Mesenchymal stem cell (in vitro differentiated cells and primary cell): Measurements from ENCODE around the gene FAM170B.

Experiments
- DNase-seq: peaks from one replicate; pipeline ENCODE4 v3.0.0-alpha.2; 2013
- H2AFZ ChIP-seq: one replicate; pipeline ENCODE4 v1.6.1; 2013; ENCODE audit warnings: low read depth, mild to moderate bottlenecking, control low read depth, inconsistent platforms, low read length, moderate library complexity
- H2AK5ac ChIP-seq: 2 replicates; pipeline ENCODE4 v1.6.1; 2013; ENCODE audit warnings: low read length, moderate library complexity, mild to moderate bottlenecking, inconsistent platforms; ENCODE audit not compliant: severe bottlenecking
- H2BK120ac ChIP-seq: one replicate; pipeline ENCODE4 v1.6.1; 2013; ENCODE audit warnings: low read depth, mild to moderate bottlenecking, inconsistent platforms, low read length, moderate library complexity
- H2BK12ac ChIP-seq, 2 experiments: one replicate each; pipeline ENCODE4 v1.6.1; 2013; ENCODE audit warnings: inconsistent platforms in 2 of 2, low read length in 2 of 2, mild to moderate bottlenecking in 2 of 2, moderate library complexity in 2 of 2, control low read depth in 1 of 2
- H2BK15ac ChIP-seq: one replicate; pipeline ENCODE4 v1.6.1; 2013; ENCODE audit warnings: mild to moderate bottlenecking, low read depth, inconsistent platforms; ENCODE audit not compliant: poor library complexity, severe bottlenecking
- H2BK5ac ChIP-seq: 2 replicates; pipeline ENCODE4 v1.6.1; 2013; ENCODE audit warnings: low read depth, mild to moderate bottlenecking, low read length, control low read depth, inconsistent platforms; ENCODE audit not compliant: poor library complexity, severe bottlenecking
- H3K14ac ChIP-seq, 2 experiments: one replicate each; pipeline ENCODE4 v1.6.1; 2013; ENCODE audit warnings: inconsistent platforms in 2 of 2, low read length in 2 of 2, control low read depth in 1 of 2, mild to moderate bottlenecking in 1 of 2, moderate library complexity in 1 of 2
- H3K18ac ChIP-seq, 2 experiments: one replicate each; pipeline ENCODE4 v1.6.1; 2013; ENCODE audit warnings: inconsistent platforms in 2 of 2, low read length in 2 of 2, control low read depth in 1 of 2, low read depth in 1 of 2, mild to moderate bottlenecking in 1 of 2
- H3K23ac ChIP-seq, 2 experiments: one replicate each; pipeline ENCODE4 v1.6.1; 2013; ENCODE audit warnings: inconsistent platforms in 2 of 2, low read length in 2 of 2, mild to moderate bottlenecking in 2 of 2, moderate library complexity in 2 of 2, control low read depth in 1 of 2
- H3K27ac ChIP-seq: 2 replicates; pipeline ENCODE4 v1.5.1; 2013; ENCODE audit warnings: mild to moderate bottlenecking, moderate library complexity, low read length, control low read depth, inconsistent platforms; ENCODE audit not compliant: poor library complexity, severe bottlenecking
- H3K27me3 ChIP-seq, 2 experiments: 2 replicates each; pipeline versions ENCODE4 v1.6.1 to v1.7.0; 2013; ENCODE audit warnings: low read length in 2 of 2, mild to moderate bottlenecking in 2 of 2, moderate library complexity in 2 of 2, control low read depth in 1 of 2, inconsistent platforms in 1 of 2; ENCODE audit not compliant: control insufficient read depth in 1 of 2, insufficient read depth in 1 of 2
- H3K36me3 ChIP-seq, 2 experiments: 2 replicates each; pipeline versions ENCODE4 v1.6.1 to v1.7.0; 2013; ENCODE audit warnings: low read length in 2 of 2, control low read depth in 1 of 2, inconsistent platforms in 1 of 2, low read depth in 1 of 2, mild to moderate bottlenecking in 1 of 2; ENCODE audit not compliant: insufficient read depth in 2 of 2, control insufficient read depth in 1 of 2
- H3K4ac ChIP-seq, 2 experiments: one replicate each; pipeline ENCODE4 v1.6.1; 2013; ENCODE audit warnings: inconsistent platforms in 2 of 2, low read length in 2 of 2, mild to moderate bottlenecking in 2 of 2, moderate library complexity in 2 of 2, control low read depth in 1 of 2, low read depth in 1 of 2
- H3K4me1 ChIP-seq: 2 replicates; pipeline ENCODE4 v1.6.1; 2013; ENCODE audit warnings: low read depth, low read length, control low read depth; ENCODE audit not compliant: control insufficient read depth, insufficient read depth
- H3K4me2 ChIP-seq: 2 replicates; pipeline ENCODE4 v1.6.1; 2013; ENCODE audit warnings: low read length, mild to moderate bottlenecking, inconsistent platforms; ENCODE audit not compliant: poor library complexity, severe bottlenecking
- H3K4me3 ChIP-seq, 2 experiments: 2 replicates each; pipeline versions ENCODE4 v1.5.1 to v1.7.0; 2013; ENCODE audit warnings: low read length in 2 of 2, mild to moderate bottlenecking in 2 of 2, control low read depth in 1 of 2, low read depth in 1 of 2; ENCODE audit not compliant: insufficient read depth in 1 of 2
- H3K79me1 ChIP-seq: replicated peaks from 2 replicates; pipeline ENCODE4 v1.6.1; 2013; ENCODE audit warnings: mild to moderate bottlenecking, control low read depth, low read length, inconsistent platforms; ENCODE audit not compliant: poor library complexity, severe bottlenecking
- H3K9ac ChIP-seq: 2 replicates; pipeline ENCODE4 v1.7.0; 2013; ENCODE audit warnings: mild to moderate bottlenecking, low read length, moderate library complexity
- H3K9me3 ChIP-seq: 2 replicates; pipeline ENCODE4 v1.7.0; 2013; ENCODE audit warnings: mild to moderate bottlenecking, low read length; ENCODE audit not compliant: control insufficient read depth
- H4K8ac ChIP-seq: one replicate; pipeline ENCODE4 v1.6.1; 2013; ENCODE audit warnings: inconsistent platforms, mild to moderate bottlenecking, low read length, moderate library complexity
- H4K91ac ChIP-seq: one replicate; pipeline ENCODE4 v1.6.1; 2013; ENCODE audit warnings: mild to moderate bottlenecking, low read length, inconsistent platforms
- WGBS: methylation state at CpG from one replicate; pipeline ENCODE4 v1.1.7; 2013; ENCODE audit warnings: mixed read lengths; 5-methylcytosine and 5-hydroxymethylcytosine counted together

The FAM170B gene

GRCh38 chr10:49151025-49151445, 17.2 kb upstream of the FAM170B start:
- Histone ChIP-seq H4K91ac (no peak overlapping the region), H3K27ac (no peak overlapping the region), H3K4ac (no peak overlapping the region), H2AFZ (no peak overlapping the region), H4K8ac (no peak overlapping the region), H3K9ac (peak overlapping the region; percentile 14), H3K36me3 (no peaks in the 10 kb centered on the region), H2AK5ac (no peak overlapping the region), H3K79me1 (no peaks in the 10 kb centered on the region), H3K27me3 (peaks cover 0 to 7% of the 10 kb centered on the region in 2 experiments), H3K18ac (no peak overlapping the region), H2BK5ac (no peak overlapping the region), H2BK15ac (no peak overlapping the region), H3K14ac (no peak overlapping the region), H3K4me3 (no peak overlapping the region), H3K4me1 (peaks cover 2% of the 10 kb centered on the region), H3K9me3 (peaks cover 3% of the 10 kb centered on the region), H3K4me2 (no peak overlapping the region), H2BK12ac (no peak overlapping the region), H2BK120ac (no peak overlapping the region), H3K23ac (no peak overlapping the region)
- DNase-seq: no peak
- 37% methylated on average over 2 of the region's 2 CpGs for WGBS

GRCh38 chr10:49150426-49150825, 16.6 kb upstream of the FAM170B start:
- Histone ChIP-seq H2BK12ac (no peak overlapping the region), H3K18ac (no peak overlapping the region), H2AFZ (no peak overlapping the region), H3K4me2 (no peak overlapping the region), H3K27me3 (peaks cover 0 to 7% of the 10 kb centered on the region in 2 experiments), H3K23ac (no peak overlapping the region), H3K27ac (no peak overlapping the region), H3K9ac (peak overlapping the region; percentile 14), H3K36me3 (no peaks in the 10 kb centered on the region), H4K91ac (no peak overlapping the region), H3K14ac (no peak overlapping the region), H4K8ac (no peak overlapping the region), H2AK5ac (no peak overlapping the region), H2BK15ac (no peak overlapping the region), H2BK5ac (no peak overlapping the region), H3K9me3 (peaks cover 3% of the 10 kb centered on the region), H2BK120ac (no peak overlapping the region), H3K4me1 (peaks cover 2% of the 10 kb centered on the region), H3K4me3 (no peak overlapping the region), H3K4ac (no peak overlapping the region), H3K79me1 (no peaks in the 10 kb centered on the region)
- WGBS: 77% methylated on average over 5 of the region's 5 CpGs
- no peak for DNase-seq

GRCh38 chr10:49149881-49150280, 16.1 kb upstream of the FAM170B start:
- H3K14ac ChIP-seq: no peak overlapping the region
- H2BK5ac ChIP-seq: no peak overlapping the region
- H3K9ac ChIP-seq: no peak overlapping the region
- H3K23ac ChIP-seq: no peak overlapping the region
- H3K4me1 ChIP-seq: peaks cover 2% of the 10 kb centered on the region
- H4K91ac ChIP-seq: no peak overlapping the region
- no peak overlapping the region for H2AFZ ChIP-seq
- peaks cover 3% of the 10 kb centered on the region for H3K9me3 ChIP-seq
- no peak overlapping the region for H4K8ac ChIP-seq
- WGBS: 57% methylated on average over 3 of the region's 3 CpGs
- H3K18ac ChIP-seq: no peak overlapping the region
- H3K27ac ChIP-seq: no peak overlapping the region
- no peak overlapping the region for H2AK5ac ChIP-seq
- no peak overlapping the region for H2BK120ac ChIP-seq
- peaks cover 0 to 7% of the 10 kb centered on the region in 2 experiments for H3K27me3 ChIP-seq
- H3K36me3 ChIP-seq: no peaks in the 10 kb centered on the region
- no peak overlapping the region for H2BK15ac ChIP-seq
- H3K4ac ChIP-seq: no peak overlapping the region
- H3K79me1 ChIP-seq: no peaks in the 10 kb centered on the region
- no peak overlapping the region for H3K4me2 ChIP-seq
- no peak for DNase-seq
- H3K4me3 ChIP-seq: no peak overlapping the region
- no peak overlapping the region for H2BK12ac ChIP-seq

GRCh38 chr10:49144058-49144720, 10.4 kb upstream of the FAM170B start:
- Histone ChIP-seq H4K8ac (no peak overlapping the region), H2AK5ac (no peak overlapping the region), H3K9me3 (peaks cover 3% of the 10 kb centered on the region), H3K79me1 (no peaks in the 10 kb centered on the region), H3K23ac (no peak overlapping the region), H2BK12ac (no peak overlapping the region), H3K4me2 (no peak overlapping the region), H2BK15ac (no peak overlapping the region), H3K36me3 (no peaks in the 10 kb centered on the region), H3K27me3 (no peaks in the 10 kb centered on the region), H3K4me1 (peaks cover 9% of the 10 kb centered on the region), H3K4ac (no peak overlapping the region), H2BK120ac (no peak overlapping the region), H3K27ac (no peak overlapping the region), H3K4me3 (no peak overlapping the region), H2AFZ (no peak overlapping the region), H3K9ac (no peak overlapping the region), H4K91ac (no peak overlapping the region), H3K14ac (no peak overlapping the region), H3K18ac (no peak overlapping the region), H2BK5ac (no peak overlapping the region)
- DNase-seq: peak; percentile 63
- WGBS: 60% methylated on average over 1 of the region's 2 CpGs
